ENCODE measurements around the gene TGFBI.

The TGFBI gene

DNA sequence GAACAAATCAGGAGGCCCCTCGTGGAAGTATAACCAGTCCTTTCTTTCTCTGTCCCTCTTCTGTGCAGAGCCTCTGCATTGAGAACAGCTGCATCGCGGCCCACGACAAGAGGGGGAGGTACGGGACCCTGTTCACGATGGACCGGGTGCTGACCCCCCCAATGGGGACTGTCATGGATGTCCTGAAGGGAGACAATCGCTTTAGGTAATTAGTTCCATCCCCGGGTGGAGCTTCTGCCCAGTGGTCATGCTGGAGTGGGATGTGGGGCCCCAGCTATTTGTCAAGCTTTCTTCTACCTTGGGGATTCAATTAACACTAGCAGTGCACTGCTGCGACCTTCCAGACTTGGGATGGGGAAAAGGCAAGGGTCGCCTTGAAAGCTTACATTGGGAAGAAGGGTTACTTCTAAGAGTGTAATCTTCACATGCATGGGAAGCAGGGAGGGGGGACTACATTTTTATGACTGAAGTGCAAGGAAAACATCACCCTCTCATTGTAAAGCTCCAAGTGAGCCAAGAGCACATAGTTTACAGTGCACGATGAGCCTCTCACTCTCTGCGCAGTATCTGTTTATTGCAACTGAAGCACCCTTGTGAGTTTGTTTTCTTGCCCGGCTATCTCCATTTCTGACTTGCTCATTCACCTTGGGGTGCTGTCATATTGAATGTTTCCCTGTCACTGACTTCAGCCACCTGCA is 27.0 kb downstream of the TGFBI start:
- no peak overlapping the region for H3K4me3 ChIP-seq (replicated peaks; ENCODE audit: low read depth, low read length)
- no peak for DNase-seq (ENCODE audit: extremely low read depth, low read depth)
- TF ChIP-seq, protein P1, sequence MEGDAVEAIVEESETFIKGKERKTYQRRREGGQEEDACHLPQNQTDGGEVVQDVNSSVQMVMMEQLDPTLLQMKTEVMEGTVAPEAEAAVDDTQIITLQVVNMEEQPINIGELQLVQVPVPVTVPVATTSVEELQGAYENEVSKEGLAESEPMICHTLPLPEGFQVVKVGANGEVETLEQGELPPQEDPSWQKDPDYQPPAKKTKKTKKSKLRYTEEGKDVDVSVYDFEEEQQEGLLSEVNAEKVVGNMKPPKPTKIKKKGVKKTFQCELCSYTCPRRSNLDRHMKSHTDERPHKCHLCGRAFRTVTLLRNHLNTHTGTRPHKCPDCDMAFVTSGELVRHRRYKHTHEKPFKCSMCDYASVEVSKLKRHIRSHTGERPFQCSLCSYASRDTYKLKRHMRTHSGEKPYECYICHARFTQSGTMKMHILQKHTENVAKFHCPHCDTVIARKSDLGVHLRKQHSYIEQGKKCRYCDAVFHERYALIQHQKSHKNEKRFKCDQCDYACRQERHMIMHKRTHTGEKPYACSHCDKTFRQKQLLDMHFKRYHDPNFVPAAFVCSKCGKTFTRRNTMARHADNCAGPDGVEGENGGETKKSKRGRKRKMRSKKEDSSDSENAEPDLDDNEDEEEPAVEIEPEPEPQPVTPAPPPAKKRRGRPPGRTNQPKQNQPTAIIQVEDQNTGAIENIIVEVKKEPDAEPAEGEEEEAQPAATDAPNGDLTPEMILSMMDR (IDR thresholded peaks at IDR 0.05; ENCODE audit: low read depth, low read length, missing control alignments) = no peak

DNA sequence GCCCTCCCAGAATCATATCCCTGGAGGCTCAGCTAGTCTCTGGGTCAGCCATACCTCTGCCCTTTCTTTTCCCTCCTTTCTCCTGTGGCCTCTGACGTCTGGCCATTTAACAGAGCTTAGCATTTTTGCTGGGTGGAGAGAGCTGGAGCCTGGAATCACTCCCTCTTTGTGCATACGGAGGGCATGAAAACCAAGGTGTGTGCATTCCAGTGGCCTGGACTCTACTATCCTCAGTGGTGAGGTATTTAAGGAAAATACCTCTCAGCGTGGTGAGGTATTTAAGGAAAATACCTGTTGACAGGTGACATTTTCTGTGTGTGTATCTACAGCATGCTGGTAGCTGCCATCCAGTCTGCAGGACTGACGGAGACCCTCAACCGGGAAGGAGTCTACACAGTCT is 27.5 kb downstream of the TGFBI start:
- H3K4me3 ChIP-seq (replicated peaks; ENCODE audit: low read depth, low read length) = no peak overlapping the region
- DNase-seq (ENCODE audit: extremely low read depth, low read depth) = no peak
- TF ChIP-seq, protein P1 (IDR thresholded peaks at IDR 0.05; ENCODE audit: low read depth, low read length, missing control alignments) = no peak

DNA sequence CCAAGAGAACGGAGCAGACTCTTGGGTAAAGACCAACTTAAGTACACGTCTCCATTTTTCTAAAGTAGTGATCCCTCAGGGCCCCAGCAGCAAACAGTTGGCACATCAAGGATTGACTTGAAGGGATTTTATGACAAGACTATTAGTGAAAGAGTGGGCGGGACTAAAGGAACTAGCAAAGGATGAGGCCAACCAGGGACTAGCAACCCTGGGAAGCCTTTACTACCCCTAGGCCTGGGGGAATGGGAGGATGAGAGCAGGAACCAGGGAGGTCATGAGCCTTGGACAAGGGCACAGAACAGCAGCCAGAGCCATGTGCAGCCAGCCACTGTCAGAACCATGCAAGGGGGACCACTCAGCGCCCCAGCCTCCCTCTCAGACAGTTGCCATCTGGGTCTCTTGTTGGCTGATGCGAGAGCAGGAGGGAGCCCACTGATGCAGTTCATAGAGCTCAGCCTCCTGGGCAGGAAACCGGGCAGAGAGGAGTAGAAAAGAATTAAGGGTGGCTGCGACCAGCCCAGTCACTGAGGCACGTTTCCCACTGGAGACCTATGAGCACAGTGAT is 28.1 kb downstream of the TGFBI start:
- no peak for DNase-seq (ENCODE audit: extremely low read depth, low read depth)
- H3K4me3 ChIP-seq (replicated peaks; ENCODE audit: low read depth, low read length) = no peak overlapping the region
- TF ChIP-seq, protein P1 (IDR thresholded peaks at IDR 0.05; ENCODE audit: low read depth, low read length, missing control alignments) = no peak

DNA sequence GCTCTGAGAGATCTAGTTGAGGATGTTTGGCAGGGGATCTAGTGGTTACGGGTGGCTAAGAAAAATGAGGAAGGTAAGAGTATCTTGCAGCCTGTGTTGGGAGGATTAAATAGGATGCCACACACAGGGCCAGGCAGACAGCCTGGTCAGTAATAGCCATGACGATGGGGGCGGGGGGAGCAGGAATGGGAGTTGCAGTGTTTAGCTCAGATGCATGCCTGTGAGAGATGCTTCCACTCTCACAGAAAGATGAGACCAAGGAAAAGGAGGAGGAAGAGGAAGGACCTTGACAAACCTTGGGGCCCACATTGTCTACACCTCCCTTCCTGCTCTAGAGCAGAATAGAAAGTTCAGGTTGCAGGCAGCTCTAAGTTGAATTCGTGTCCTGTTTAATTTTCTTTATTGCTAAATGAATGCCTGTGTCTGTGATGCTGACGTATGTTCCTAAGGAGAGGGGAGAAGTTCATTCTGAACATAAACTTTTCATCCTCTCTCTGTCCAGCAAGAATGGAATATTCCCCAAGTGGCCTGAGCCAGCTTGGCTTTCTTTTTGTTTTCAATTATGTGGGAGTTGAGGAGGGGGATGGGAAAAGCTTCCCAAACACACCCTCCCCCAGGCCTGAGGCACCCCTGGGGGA is 28.7 kb downstream of the TGFBI start:
- TF ChIP-seq, protein P1 (IDR thresholded peaks at IDR 0.05; ENCODE audit: low read depth, low read length, missing control alignments) = no peak
- DNase-seq (ENCODE audit: extremely low read depth, low read depth) = no peak

DNA sequence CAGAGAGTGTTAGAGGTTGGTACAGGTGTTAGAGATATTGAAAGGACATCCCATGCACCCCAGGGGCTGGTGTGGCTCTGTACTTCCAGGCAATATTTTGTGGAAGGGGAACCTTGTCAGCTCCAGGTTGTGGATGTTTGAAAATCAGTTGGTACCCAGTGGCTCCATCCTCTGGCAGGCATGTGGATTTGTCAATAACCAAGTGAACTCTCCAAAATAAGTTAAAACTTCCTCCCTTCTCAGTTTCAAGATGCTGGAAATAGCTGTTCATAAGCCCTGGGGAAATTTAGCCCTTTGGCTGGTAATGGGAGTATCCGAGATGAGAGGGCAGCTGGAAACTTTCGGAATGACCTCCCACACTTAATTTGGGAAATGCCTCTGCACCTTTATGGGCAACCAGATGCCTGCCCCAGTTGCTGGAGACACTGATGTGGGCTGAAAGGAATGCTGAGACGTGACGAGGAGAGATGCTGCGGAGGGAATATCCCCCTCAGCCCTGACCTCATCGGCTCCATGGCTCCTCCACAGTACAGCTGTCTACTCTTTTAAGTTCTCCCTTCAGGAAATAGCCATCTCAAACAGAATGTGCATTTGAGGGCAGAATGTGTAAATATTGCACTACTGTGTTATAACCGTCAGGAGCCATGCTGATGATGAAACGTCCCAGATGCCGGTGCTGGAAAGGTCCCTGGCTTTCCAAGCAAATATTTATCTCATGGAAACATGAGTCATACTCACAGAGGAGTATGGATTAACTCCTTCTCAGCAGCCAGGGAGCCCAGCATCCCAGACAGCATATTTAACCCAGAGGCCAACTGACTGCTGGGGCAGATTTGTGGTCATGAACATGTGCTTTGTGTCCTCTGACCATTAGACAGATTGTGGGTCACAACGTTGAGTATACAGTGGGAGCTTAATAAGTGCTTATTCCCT is 29.5 kb downstream of the TGFBI start:
- no peak overlapping the region for H3K4me3 ChIP-seq (replicated peaks; ENCODE audit: low read depth, low read length)
- TF ChIP-seq, protein P1 (IDR thresholded peaks at IDR 0.05; ENCODE audit: low read depth, low read length, missing control alignments) = peak; percentile 62
- DNase-seq (ENCODE audit: extremely low read depth, low read depth) = peak; percentile 99

More for the DNA sequence above, 28.7 kb downstream of the TGFBI start:
- H3K4me3 ChIP-seq (replicated peaks; ENCODE audit: low read depth, low read length) = no peak overlapping the region

DNA sequence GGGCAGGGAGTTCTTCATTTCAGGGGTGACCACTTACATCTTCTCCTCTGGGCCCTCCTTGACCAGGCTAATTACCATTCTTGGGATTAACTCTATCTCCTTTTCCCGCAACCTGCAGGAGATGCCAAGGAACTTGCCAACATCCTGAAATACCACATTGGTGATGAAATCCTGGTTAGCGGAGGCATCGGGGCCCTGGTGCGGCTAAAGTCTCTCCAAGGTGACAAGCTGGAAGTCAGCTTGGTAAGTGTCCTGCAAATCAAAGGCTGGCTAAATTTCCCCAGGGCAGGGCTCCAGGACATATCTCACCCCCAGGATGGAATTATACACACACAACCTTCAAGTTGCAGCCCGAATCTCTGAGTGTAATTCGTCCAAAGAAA is 30.2 kb downstream of the TGFBI start:
- no peak overlapping the region for H3K4me3 ChIP-seq (replicated peaks; ENCODE audit: low read depth, low read length)
- TF ChIP-seq, protein P1 (IDR thresholded peaks at IDR 0.05; ENCODE audit: low read depth, low read length, missing control alignments) = no peak
- DNase-seq (ENCODE audit: extremely low read depth, low read depth) = no peak

Measured in HFF-Myc (cell line).